ENCODE data around the gene FAM32A. TPM values are rescaled to one million over a fixed set of nuclear protein-coding genes. Genes with fewer than 3 reads are reported as not detected.

FAM32A gene
- total RNA-seq, 1 experiment from 2014 or later = 44.6 TPM

GRCh38 chr19:16217716-16218451 lies 32.7 kb downstream of the FAM32A start:
- intact Hi-C loops (cut with micrococcal nuclease; ENCODE audit: unreplicated experiment) = no loop called here
- no peak for DNase-seq (ENCODE audit: low read depth, low spot score)
- Histone ChIP-seq H3K27me3 (ENCODE audit: control insufficient read depth, insufficient read depth, low read length) (no peaks in the 10 kb centered on the region), H3K4me1 (ENCODE audit: control insufficient read depth, insufficient read depth, low read length) (no peaks in the 10 kb centered on the region), H3K36me3 (ENCODE audit: control insufficient read depth, insufficient read depth, low read length) (peaks cover 2% of the 10 kb centered on the region; the same call in 1 of the 2 replicates), H3K4me3 (ENCODE audit: low read depth in 2 of 2, low read length in 2 of 2) (no peak overlapping the region), H3K27ac (ENCODE audit: low read length) (no peak overlapping the region), H3K9me3 (ENCODE audit: control insufficient read depth, insufficient read depth, low read depth, low read length) (peaks cover 8% of the 10 kb centered on the region; the same call in 1 of the 2 replicates)
- BruUV-seq (replicated peaks) = no TSS peak
- peak; percentile 45; the same call in 1 of the 2 replicates for ATAC-seq
- TF ChIP-seq CTCF (IDR thresholded peaks at IDR 0.05) (no peak), POLR2AphosphoS5 (IDR thresholded peaks at IDR 0.05; ENCODE audit: low read depth, low read length) (no peak), REST (IDR thresholded peaks at IDR 0.05; ENCODE audit: insufficient read depth in 1 of 2, low read depth in 2 of 2, low read length in 1 of 2) (no peak), SIN3A (IDR thresholded peaks at IDR 0.05; ENCODE audit: borderline replicate concordance, insufficient read depth, low read depth, low read length) (no peak), TCF7L2 (IDR thresholded peaks at IDR 0.05; ENCODE audit: low read depth, low read length) (no peak)
- ChIA-PET CTCF (no interaction called here), POLR2A (no interaction called here)
- in situ Hi-C loops (cut with HindIII; ENCODE audit: low pct_unique_long_range_greater_than_20kb, low sequenced_read_pairs) = no loop called here

GRCh38 chr19:16218851-16219250 lies 33.6 kb downstream of the FAM32A start:
- Histone ChIP-seq H3K36me3 (ENCODE audit: control insufficient read depth, insufficient read depth, low read length) (peaks cover 4% of the 10 kb centered on the region; the same call in 1 of the 2 replicates), H3K27ac (ENCODE audit: low read length) (no peak overlapping the region), H3K4me1 (ENCODE audit: control insufficient read depth, insufficient read depth, low read length) (no peaks in the 10 kb centered on the region), H3K9me3 (ENCODE audit: control insufficient read depth, insufficient read depth, low read depth, low read length) (peaks cover 8% of the 10 kb centered on the region; the same call in 1 of the 2 replicates), H3K4me3 (ENCODE audit: low read depth in 2 of 2, low read length in 2 of 2) (no peak overlapping the region), H3K27me3 (ENCODE audit: control insufficient read depth, insufficient read depth, low read length) (no peaks in the 10 kb centered on the region)
- ATAC-seq (no peak), DNase-seq (ENCODE audit: low read depth, low spot score) (no peak)
- intact Hi-C loops (cut with micrococcal nuclease; ENCODE audit: unreplicated experiment) (no loop called here), in situ Hi-C loops (cut with HindIII; ENCODE audit: low pct_unique_long_range_greater_than_20kb, low sequenced_read_pairs) (no loop called here)
- ChIA-PET CTCF (no interaction called here), POLR2A (no interaction called here)
- BruUV-seq (replicated peaks) = no TSS peak
- TF ChIP-seq CTCF (IDR thresholded peaks at IDR 0.05) (no peak), TCF7L2 (IDR thresholded peaks at IDR 0.05; ENCODE audit: low read depth, low read length) (no peak), POLR2AphosphoS5 (IDR thresholded peaks at IDR 0.05; ENCODE audit: low read depth, low read length) (no peak), SIN3A (IDR thresholded peaks at IDR 0.05; ENCODE audit: borderline replicate concordance, insufficient read depth, low read depth, low read length) (no peak), REST (IDR thresholded peaks at IDR 0.05; ENCODE audit: insufficient read depth in 1 of 2, low read depth in 2 of 2, low read length in 1 of 2) (no peak)
